ENCODE data around the gene CLOCK. TPM values are rescaled to one million over a fixed set of nuclear protein-coding genes. Genes with fewer than 3 reads are reported as not detected.
"Not testable (repeated sequence)": the region's sequence is repeated elsewhere in the genome, so short reads cannot be mapped to it uniquely, and the experiment has no call there.

CLOCK gene, protein sequence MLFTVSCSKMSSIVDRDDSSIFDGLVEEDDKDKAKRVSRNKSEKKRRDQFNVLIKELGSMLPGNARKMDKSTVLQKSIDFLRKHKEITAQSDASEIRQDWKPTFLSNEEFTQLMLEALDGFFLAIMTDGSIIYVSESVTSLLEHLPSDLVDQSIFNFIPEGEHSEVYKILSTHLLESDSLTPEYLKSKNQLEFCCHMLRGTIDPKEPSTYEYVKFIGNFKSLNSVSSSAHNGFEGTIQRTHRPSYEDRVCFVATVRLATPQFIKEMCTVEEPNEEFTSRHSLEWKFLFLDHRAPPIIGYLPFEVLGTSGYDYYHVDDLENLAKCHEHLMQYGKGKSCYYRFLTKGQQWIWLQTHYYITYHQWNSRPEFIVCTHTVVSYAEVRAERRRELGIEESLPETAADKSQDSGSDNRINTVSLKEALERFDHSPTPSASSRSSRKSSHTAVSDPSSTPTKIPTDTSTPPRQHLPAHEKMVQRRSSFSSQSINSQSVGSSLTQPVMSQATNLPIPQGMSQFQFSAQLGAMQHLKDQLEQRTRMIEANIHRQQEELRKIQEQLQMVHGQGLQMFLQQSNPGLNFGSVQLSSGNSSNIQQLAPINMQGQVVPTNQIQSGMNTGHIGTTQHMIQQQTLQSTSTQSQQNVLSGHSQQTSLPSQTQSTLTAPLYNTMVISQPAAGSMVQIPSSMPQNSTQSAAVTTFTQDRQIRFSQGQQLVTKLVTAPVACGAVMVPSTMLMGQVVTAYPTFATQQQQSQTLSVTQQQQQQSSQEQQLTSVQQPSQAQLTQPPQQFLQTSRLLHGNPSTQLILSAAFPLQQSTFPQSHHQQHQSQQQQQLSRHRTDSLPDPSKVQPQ
- 6.6 and 7.2 TPM in 2 replicates for polyA plus RNA-seq (2013)

DNA sequence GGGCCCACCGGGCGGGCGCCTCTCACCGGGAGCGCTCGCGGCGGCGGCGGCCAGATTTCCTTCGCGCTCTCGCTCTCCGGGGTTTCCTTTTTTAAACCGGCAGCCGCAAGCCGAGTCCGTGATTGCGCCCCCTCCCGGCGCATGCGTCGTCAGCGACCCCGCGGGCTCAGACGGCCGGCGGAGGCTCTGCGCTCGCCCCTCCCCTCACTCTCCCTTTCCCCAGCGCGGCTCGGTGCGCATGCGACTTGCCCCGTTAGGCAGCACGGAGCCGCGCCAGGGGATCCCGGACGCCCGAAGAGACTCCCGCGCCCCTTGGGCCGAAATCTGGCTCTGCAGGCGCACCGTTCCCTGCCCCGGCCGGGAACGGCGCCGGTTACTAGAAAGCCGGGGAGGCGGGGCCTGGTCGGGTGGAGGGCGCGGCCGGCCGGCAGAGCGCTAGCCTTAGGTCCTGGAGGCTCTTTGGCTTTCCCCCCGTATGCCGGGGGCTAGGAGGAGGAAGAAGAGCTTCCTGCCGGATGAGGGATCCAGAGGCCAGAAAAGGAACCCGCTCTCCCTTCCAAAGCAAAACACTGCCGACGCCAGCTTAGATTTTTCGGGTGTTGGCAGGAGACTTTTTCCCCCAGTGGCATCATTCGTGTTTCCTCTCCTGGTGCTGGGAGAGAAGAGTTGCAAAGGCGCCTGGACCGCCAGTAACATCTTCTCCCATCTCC, at the start of gene CLOCK:
Gene CLOCK (minus strand): TSS at position 154 of the 710 bp plus-strand sequence. CDS start 64,124 bp downstream, outside the sequence.
- H4K91ac ChIP-seq (ENCODE audit: low read depth, low read length), result peak within 1 kb of the TSS; percentile 79
- no peaks in the 10 kb centered on the region for H3K36me3 ChIP-seq (ENCODE audit: control insufficient read depth in 1 of 2, insufficient read depth in 2 of 2, low read length in 2 of 2)
- H3K9ac ChIP-seq (ENCODE audit: low read length), result peak within 1 kb of the TSS; percentile 86
- no peaks in the 10 kb centered on the region for H3K9me3 ChIP-seq (ENCODE audit: insufficient read depth, low read depth, low read length)
- peak within 1 kb of the TSS; percentile 98 for H3K27ac ChIP-seq (ENCODE audit: low read depth, low read length)
- H2BK5ac ChIP-seq (ENCODE audit: low read depth, low read length, poor library complexity), result peak within 1 kb of the TSS; percentile 66
- peak within 1 kb of the TSS; percentile 90 for H3K4me3 ChIP-seq (ENCODE audit: low read depth, low read length)
- H4K8ac ChIP-seq (ENCODE audit: low read depth, low read length), result peak within 1 kb of the TSS; percentile 88
- peaks cover 16% of the 10 kb centered on the region for H3K79me1 ChIP-seq (ENCODE audit: low read length)
- no peak within 1 kb of the TSS for H3K23ac ChIP-seq (ENCODE audit: low read length)
- H3K79me2 ChIP-seq (ENCODE audit: control insufficient read depth, insufficient read depth, low read length, poor library complexity), result peaks cover 9% of the 10 kb centered on the region
- H2AFZ ChIP-seq (ENCODE audit: insufficient read depth, low read length, poor library complexity), result peak within 1 kb of the TSS; percentile 85
- H2BK12ac ChIP-seq (ENCODE audit: low read length), result no peak within 1 kb of the TSS
- H3K27me3 ChIP-seq (ENCODE audit: insufficient read depth, low read length), result no peaks in the 10 kb centered on the region
- H3K14ac ChIP-seq (ENCODE audit: low read length), result peak within 1 kb of the TSS; percentile 73
- no peaks in the 10 kb centered on the region for H3K4me1 ChIP-seq (ENCODE audit: control insufficient read depth in 1 of 2, insufficient read depth in 2 of 2, low read length in 2 of 2)
- H2AK5ac ChIP-seq (ENCODE audit: low read length), result no peak within 1 kb of the TSS
- H2BK120ac ChIP-seq (ENCODE audit: insufficient read depth, low read length, poor library complexity), result peak within 1 kb of the TSS; percentile 72
- peak; percentile 75 to 87 for DNase-seq
- peak within 1 kb of the TSS; percentile 86 for H3K4me2 ChIP-seq (ENCODE audit: low read length)
- peak within 1 kb of the TSS; percentile 60 for H3K4ac ChIP-seq (ENCODE audit: low read depth, low read length)
- no CpG with 5 or more reads among the region's 71 CpGs for WGBS (ENCODE audit: extremely low coverage, insufficient coverage, insufficient read length)
- peak within 1 kb of the TSS; percentile 73 for H4K12ac ChIP-seq (ENCODE audit: low read depth, low read length)
- H3K18ac ChIP-seq (ENCODE audit: low read length), result peak within 1 kb of the TSS; percentile 97

DNA sequence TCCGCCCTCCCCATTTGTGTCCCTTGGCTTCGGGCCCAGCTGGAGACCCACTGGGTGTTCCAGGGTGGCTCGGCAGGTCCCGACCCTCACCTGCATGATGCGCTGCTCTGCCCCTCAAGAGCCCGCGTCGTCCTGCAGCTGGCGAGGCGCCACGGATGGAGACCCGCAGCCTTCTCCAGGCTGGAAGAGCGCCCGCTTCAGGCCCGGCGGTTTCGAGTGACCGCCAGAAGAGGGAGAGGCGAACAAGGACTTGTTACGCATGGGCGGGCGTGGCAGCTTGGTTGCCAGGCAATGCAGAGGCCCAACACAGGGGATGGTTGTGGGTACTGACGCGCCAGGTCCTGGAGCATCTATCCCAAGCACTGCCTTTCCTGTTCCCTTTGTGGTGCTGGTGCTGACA, 45.3 kb upstream of the CLOCK start, which contains the start of gene PDCL2:
Gene PDCL2 (minus strand): TSS at position 232 of the 400 bp plus-strand sequence. CDS start 136 bp downstream, at position 96.
- Histone ChIP-seq H3K27me3 (ENCODE audit: insufficient read depth, low read length) (no peaks in the 10 kb centered on the region), H3K9me3 (ENCODE audit: insufficient read depth, low read depth, low read length) (peaks cover 4% of the 10 kb centered on the region), H3K4me3 (ENCODE audit: low read depth, low read length) (peak within 1 kb of the TSS; percentile 16), H3K14ac (ENCODE audit: low read length) (no peak within 1 kb of the TSS), H3K79me2 (ENCODE audit: control insufficient read depth, insufficient read depth, low read length, poor library complexity) (no peaks in the 10 kb centered on the region), H2AK5ac (ENCODE audit: low read length) (no peak within 1 kb of the TSS), H3K4me2 (ENCODE audit: low read length) (no peak within 1 kb of the TSS), H2BK120ac (ENCODE audit: insufficient read depth, low read length, poor library complexity) (no peak within 1 kb of the TSS), H3K4ac (ENCODE audit: low read depth, low read length) (no peak within 1 kb of the TSS), H2BK5ac (ENCODE audit: low read depth, low read length, poor library complexity) (no peak within 1 kb of the TSS), H2BK12ac (ENCODE audit: low read length) (no peak within 1 kb of the TSS), H2AFZ (ENCODE audit: insufficient read depth, low read length, poor library complexity) (no peak within 1 kb of the TSS), H3K9ac (ENCODE audit: low read length) (no peak within 1 kb of the TSS), H3K4me1 (ENCODE audit: control insufficient read depth in 1 of 2, insufficient read depth in 2 of 2, low read length in 2 of 2) (no peaks in the 10 kb centered on the region), H3K27ac (ENCODE audit: low read depth, low read length) (no peak within 1 kb of the TSS), H4K12ac (ENCODE audit: low read depth, low read length) (no peak within 1 kb of the TSS), H3K18ac (ENCODE audit: low read length) (no peak within 1 kb of the TSS), H3K23ac (ENCODE audit: low read length) (no peak within 1 kb of the TSS), H4K91ac (ENCODE audit: low read depth, low read length) (no peak within 1 kb of the TSS), H3K79me1 (ENCODE audit: low read length) (no peaks in the 10 kb centered on the region), H4K8ac (ENCODE audit: low read depth, low read length) (no peak within 1 kb of the TSS), H3K36me3 (ENCODE audit: control insufficient read depth in 1 of 2, insufficient read depth in 2 of 2, low read length in 2 of 2) (no peaks in the 10 kb centered on the region)
- DNase-seq, result no peak
- WGBS (ENCODE audit: extremely low coverage, insufficient coverage, insufficient read length), result no CpG with 5 or more reads among the region's 24 CpGs

DNA sequence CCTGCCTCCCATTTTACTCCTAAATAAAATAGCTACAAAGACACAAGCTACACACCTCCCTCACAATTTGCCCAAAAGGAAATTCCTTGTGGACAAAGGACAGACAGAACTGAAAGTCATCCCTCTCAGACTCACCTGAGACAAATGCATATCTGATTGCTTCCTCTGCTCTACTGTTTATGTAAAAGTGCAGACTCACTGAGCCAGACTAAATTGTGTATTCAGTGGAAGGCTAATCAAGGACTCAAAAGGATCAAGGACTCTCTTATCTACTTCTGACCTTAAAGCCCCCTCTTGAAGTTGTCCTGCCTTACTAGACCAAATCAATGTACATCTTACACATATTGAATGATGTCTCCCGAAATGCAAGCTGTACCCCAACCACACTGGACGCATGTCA, 41.5 kb upstream of the CLOCK start:
- Histone ChIP-seq H2AK5ac (ENCODE audit: low read length) (no peak overlapping the region), H3K79me1 (ENCODE audit: low read length) (no peaks in the 10 kb centered on the region), H2BK12ac (ENCODE audit: low read length) (no peak overlapping the region), H3K18ac (ENCODE audit: low read length) (no peak overlapping the region), H3K4me1 (ENCODE audit: control insufficient read depth in 1 of 2, insufficient read depth in 2 of 2, low read length in 2 of 2) (no peaks in the 10 kb centered on the region), H2AFZ (ENCODE audit: insufficient read depth, low read length, poor library complexity) (no peak overlapping the region), H3K27ac (ENCODE audit: low read depth, low read length) (no peak overlapping the region), H4K12ac (ENCODE audit: low read depth, low read length) (no peak overlapping the region), H3K4me2 (ENCODE audit: low read length) (no peak overlapping the region), H2BK120ac (ENCODE audit: insufficient read depth, low read length, poor library complexity) (no peak overlapping the region), H3K36me3 (ENCODE audit: control insufficient read depth in 1 of 2, insufficient read depth in 2 of 2, low read length in 2 of 2) (no peaks in the 10 kb centered on the region), H3K14ac (ENCODE audit: low read length) (no peak overlapping the region), H3K27me3 (ENCODE audit: insufficient read depth, low read length) (no peaks in the 10 kb centered on the region), H3K4ac (ENCODE audit: low read depth, low read length) (no peak overlapping the region), H3K4me3 (ENCODE audit: low read depth, low read length) (no peak overlapping the region), H3K23ac (ENCODE audit: low read length) (no peak overlapping the region), H3K9ac (ENCODE audit: low read length) (no peak overlapping the region), H2BK5ac (ENCODE audit: low read depth, low read length, poor library complexity) (no peak overlapping the region), H3K79me2 (ENCODE audit: control insufficient read depth, insufficient read depth, low read length, poor library complexity) (no peaks in the 10 kb centered on the region), H3K9me3 (ENCODE audit: insufficient read depth, low read depth, low read length) (peaks cover 4% of the 10 kb centered on the region), H4K91ac (ENCODE audit: low read depth, low read length) (no peak overlapping the region), H4K8ac (ENCODE audit: low read depth, low read length) (no peak overlapping the region)
- no peak for DNase-seq
- no CpG with 5 or more reads among the region's 2 CpGs for WGBS (ENCODE audit: extremely low coverage, insufficient coverage, insufficient read length)

DNA sequence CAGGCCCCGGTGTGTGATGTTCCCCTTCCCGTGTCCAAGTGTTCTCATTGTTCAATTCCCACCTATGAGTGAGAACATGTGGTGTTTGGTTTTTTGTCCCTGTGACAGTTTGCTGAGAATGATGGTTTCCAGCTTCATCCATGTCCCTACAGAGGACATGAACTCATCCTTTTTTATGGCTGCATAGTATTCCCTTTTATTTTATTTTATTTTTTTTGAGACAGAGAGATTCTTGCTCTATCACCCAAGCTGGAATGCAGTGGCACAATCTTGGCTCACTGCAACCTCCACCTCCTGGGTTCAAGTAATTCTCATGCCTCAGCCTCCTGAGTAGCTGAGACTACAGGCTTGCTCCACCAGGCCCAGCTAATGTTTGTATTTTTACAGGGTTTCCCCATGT, 36.1 kb upstream of the CLOCK start:
- H2AFZ ChIP-seq (ENCODE audit: insufficient read depth, low read length, poor library complexity); H2BK12ac ChIP-seq (ENCODE audit: low read length); H4K91ac ChIP-seq (ENCODE audit: low read depth, low read length); H3K23ac ChIP-seq (ENCODE audit: low read length); H3K18ac ChIP-seq (ENCODE audit: low read length); H3K79me1 ChIP-seq (ENCODE audit: low read length); H3K4me2 ChIP-seq (ENCODE audit: low read length); H3K4ac ChIP-seq (ENCODE audit: low read depth, low read length); DNase-seq; H3K79me2 ChIP-seq (ENCODE audit: control insufficient read depth, insufficient read depth, low read length, poor library complexity); H4K12ac ChIP-seq (ENCODE audit: low read depth, low read length); H2BK120ac ChIP-seq (ENCODE audit: insufficient read depth, low read length, poor library complexity); H3K9me3 ChIP-seq (ENCODE audit: insufficient read depth, low read depth, low read length); H3K27ac ChIP-seq (ENCODE audit: low read depth, low read length); H3K14ac ChIP-seq (ENCODE audit: low read length); H3K36me3 ChIP-seq (ENCODE audit: control insufficient read depth in 1 of 2, insufficient read depth in 2 of 2, low read length in 2 of 2); H3K4me3 ChIP-seq (ENCODE audit: low read depth, low read length); H3K9ac ChIP-seq (ENCODE audit: low read length); H4K8ac ChIP-seq (ENCODE audit: low read depth, low read length); H2BK5ac ChIP-seq (ENCODE audit: low read depth, low read length, poor library complexity); H3K4me1 ChIP-seq (ENCODE audit: control insufficient read depth in 1 of 2, insufficient read depth in 2 of 2, low read length in 2 of 2); H2AK5ac ChIP-seq (ENCODE audit: low read length); H3K27me3 ChIP-seq (ENCODE audit: insufficient read depth, low read length): not testable (repeated sequence)
- WGBS (ENCODE audit: extremely low coverage, insufficient coverage, insufficient read length), result no CpG with 5 or more reads among the region's 2 CpGs

All from trophoblast cell (in vitro differentiated cells and primary cell).